HT1080 (cell line): ENCODE results near the gene MACF1. TPM values are rescaled to one million over a fixed set of nuclear protein-coding genes. Genes with fewer than 3 reads are reported as not detected.
"Not testable (repeated sequence)": the region's sequence is repeated elsewhere in the genome, so short reads cannot be mapped to it uniquely, and the experiment has no call there.

Experiments used
- DNase-seq: peaks from one replicate; pipeline ENCODE4 v3.0.0-alpha.2; 2015; ENCODE audit warnings: low read depth
- polyA plus RNA-seq, 2 experiments: library from polyadenylated mRNA; depleted of rRNA; stranded (reverse); fragments of >200 nt; gene quantifications; 2 replicates each; pipeline ENCODE4 v1.2.3, GENCODE V29; 2015
- total RNA-seq: library from RNA; depleted of rRNA; stranded (reverse); fragments of >200 nt; shearing (Covaris generic); gene quantifications from 2 replicates; pipeline ENCODE4 v1.2.3, GENCODE V29; 2014; rRNA removed

MACF1 gene, protein sequence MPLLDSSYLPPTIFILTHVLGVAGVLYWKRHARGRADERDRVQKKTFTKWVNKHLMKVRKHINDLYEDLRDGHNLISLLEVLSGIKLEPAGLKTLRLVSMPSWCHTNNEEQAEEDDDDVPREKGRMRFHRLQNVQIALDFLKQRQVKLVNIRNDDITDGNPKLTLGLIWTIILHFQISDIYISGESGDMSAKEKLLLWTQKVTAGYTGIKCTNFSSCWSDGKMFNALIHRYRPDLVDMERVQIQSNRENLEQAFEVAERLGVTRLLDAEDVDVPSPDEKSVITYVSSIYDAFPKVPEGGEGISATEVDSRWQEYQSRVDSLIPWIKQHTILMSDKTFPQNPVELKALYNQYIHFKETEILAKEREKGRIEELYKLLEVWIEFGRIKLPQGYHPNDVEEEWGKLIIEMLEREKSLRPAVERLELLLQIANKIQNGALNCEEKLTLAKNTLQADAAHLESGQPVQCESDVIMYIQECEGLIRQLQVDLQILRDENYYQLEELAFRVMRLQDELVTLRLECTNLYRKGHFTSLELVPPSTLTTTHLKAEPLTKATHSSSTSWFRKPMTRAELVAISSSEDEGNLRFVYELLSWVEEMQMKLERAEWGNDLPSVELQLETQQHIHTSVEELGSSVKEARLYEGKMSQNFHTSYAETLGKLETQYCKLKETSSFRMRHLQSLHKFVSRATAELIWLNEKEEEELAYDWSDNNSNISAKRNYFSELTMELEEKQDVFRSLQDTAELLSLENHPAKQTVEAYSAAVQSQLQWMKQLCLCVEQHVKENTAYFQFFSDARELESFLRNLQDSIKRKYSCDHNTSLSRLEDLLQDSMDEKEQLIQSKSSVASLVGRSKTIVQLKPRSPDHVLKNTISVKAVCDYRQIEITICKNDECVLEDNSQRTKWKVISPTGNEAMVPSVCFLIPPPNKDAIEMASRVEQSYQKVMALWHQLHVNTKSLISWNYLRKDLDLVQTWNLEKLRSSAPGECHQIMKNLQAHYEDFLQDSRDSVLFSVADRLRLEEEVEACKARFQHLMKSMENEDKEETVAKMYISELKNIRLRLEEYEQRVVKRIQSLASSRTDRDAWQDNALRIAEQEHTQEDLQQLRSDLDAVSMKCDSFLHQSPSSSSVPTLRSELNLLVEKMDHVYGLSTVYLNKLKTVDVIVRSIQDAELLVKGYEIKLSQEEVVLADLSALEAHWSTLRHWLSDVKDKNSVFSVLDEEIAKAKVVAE (N-terminal part only)
- 137 and 148 TPM in 2 replicates for total RNA-seq
- polyA plus RNA-seq (2015; cell fraction: cytosol; rRNA removed): 54.9 and 63.9 TPM in 2 replicates
- polyA plus RNA-seq (2015; cell fraction: nucleus; rRNA removed): 349 and 380 TPM in 2 replicates

DNA sequence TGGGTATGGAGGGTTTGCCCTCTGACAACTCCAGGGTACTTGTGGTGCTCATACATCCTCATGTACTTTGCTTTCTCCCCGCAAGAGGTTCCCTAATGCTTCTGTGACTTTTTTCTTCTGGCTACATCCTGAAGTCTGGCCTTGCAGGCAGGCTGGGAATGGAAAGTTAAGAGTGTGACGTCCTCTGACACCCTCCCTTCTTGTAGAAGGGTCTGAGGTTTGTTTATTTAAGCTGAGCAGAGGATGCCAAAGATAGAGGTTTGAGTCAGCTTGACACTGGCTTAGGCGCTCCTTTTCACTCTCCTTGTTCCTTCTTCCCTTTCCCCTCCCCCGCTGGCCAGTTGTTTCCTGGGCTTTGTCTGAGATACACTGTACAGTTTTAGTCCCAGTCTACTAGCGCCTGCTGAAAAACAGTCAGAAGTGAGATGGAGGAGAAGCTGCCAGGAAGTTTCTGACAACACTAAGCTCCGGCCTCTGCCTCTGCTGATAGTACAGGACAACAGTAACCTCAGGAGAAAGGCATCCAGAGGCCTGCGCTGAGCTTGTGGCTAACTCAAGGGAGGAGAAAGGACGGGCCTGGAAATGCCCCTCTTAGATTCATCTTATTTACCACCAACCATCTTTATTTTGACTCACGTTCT lies at the start of gene MACF1:
MACF1 (plus strand) TSS at position 255 of the 641 bp plus-strand sequence; CDS start at position 583, 328 bp downstream.
- DNase-seq: peak; percentile 99

GRCh38 chr1:39157304-39157703 lies 47.2 kb upstream of the MACF1 start:
- DNase-seq: no peak

DNA sequence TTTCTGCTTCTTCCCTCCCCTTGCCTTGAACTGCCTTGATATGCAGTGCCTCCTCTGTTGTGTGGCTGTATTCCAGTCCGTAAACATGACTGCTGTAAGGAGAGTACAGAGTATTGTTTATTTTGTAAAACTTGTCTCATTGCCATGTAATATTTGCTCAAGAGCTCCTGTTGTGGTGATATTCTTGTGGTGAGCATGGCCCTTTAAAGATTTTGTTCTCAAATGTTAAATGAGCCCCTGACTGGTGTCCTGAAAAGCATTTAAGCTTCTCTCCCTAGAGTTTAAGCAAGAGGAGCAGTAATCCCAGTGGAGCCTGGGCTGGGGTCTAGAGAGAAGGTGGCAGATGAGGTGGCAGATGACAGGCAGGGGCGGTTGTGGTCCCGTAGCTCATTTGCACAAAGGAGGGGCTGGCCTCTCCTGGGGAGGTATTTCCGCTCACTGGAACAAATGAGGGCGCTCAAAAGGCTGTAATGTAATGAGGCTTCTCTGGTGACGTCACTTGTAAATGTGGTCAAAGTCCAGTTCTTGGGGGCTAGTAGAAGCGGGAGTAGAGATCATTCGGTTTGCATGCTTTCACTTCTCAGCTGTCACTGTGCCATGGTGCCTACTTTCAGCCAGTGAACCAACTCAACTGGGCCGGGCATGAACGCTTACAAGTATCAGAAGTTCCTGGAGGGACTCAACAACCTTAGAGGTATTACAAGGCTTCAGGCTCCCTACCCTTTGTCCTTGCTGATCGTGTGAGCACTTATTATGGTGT lies 46.0 kb upstream of the MACF1 start:
- peak; percentile 52 for DNase-seq

DNA sequence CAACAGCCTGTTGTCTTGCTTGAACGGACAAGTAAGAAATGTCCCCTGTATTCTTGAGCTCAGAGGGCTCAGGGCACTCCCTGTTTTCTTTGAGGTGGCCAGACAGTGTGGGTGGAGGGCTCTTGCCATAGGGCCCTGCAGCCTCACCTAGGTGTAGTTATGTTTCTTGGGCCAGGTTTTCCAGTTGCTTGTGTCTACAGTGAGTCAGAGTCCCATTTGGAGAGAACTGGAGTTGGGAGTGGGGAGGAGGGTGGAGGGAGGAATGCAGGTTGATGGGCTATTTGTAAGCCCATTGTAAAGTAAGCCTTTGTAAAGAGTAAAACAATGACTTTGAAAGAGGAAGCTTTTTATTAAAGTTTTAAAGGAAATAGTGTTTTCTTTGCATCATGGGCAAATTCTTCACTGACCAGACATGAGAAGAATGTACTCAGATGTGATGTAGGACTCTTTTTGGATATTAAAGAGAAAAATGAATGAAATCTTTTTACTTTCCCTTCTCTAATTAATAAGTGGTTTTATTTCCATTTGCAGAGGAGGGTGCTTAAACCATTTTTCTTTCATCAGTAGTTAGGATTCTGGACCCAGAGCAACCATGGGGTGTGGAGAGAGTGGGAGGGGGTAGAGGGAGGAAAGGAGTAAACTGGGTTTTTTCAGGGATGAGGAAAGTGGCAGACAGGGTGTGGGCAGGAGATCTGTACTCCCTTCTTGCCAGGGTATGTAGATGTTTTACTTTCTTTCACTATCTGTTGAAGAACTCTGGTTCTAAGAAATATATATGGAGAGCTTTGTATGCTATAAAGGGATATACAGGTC lies 45.1 kb upstream of the MACF1 start:
- DNase-seq: peak; percentile 76

- no peak for DNase-seq
Measured at GRCh38 chr1:39160703-39161102, 43.8 kb upstream of the MACF1 start.

DNA sequence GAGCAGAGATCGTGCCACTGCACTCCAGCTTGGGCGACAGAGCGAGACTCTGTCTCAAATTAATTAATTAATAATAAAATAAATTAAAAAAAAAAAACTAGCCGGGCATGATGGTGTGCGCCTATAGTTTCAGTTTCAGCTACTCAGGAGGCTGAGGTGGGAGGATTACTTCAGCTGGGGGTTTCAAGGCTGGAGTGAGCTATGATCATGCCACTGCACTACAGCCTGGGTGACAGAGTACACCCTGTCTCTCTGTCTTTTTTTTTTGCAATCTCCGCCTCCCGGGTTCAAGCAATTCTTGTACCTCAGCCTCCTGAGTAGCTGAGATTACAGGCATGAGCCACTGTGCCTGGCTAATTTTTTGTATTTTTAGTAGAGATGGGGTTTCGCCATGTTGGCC lies 42.7 kb upstream of the MACF1 start:
- not testable (repeated sequence) for DNase-seq

DNA sequence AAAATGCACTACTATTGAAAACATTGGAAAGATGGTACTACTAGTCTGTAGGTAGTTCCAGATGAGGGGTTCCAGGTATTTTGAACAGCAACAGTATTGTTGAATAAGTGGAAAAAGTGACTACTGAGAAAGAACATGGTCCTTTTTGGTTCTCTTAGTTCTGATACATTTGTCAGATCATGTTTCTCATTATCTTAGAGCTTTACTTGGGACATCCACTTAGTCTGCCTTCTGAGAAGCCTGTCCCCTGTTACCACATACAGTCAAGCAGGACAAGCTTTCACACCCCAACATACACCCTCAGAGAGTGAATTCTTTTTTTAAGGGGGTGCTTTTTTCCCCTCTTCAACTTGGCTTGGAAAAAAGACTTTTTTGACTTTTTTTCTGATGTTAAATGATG lies 41.0 kb upstream of the MACF1 start:
- DNase-seq: no peak

DNA sequence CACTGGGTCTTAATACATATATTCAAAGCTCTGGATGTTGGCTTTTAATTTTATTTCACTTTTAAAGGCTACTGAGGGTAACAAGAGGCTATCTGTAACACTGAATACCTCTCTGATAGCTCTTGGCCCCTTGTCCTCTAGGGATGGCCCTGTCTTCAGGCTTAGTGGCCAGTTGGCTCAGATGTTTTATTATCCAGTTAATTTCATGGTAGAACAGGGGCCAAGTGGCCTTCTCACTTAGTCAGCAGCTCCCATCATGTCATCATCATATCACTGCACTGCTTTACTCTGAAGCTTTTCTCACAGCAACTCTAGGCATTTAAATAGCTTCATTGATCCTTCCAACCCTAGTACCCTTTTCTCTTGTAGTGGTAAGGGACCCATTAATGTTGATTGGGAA lies 40.2 kb upstream of the MACF1 start:
- no peak for DNase-seq

GRCh38 chr1:39165049-39165448 lies 39.4 kb upstream of the MACF1 start:
- DNase-seq: no peak

DNA sequence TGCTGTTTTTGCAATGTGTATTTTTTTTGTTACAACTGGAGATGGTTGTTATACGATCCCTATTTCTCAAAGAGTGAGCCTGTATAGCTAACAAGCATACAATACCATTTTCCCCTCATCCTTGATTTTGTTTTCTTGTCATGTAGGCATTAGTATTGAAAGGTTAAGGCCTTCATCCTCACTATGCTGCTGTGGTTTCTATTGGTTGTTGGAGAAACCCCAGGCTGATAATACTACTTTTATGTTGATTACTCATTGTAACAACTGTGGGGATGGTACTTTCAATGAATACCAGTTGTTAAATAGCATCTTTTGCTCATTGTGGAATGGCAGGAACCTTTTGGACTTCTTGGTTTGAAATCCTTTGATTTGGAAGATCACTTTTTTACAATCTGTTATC lies 39.0 kb upstream of the MACF1 start:
- DNase-seq: no peak

DNA sequence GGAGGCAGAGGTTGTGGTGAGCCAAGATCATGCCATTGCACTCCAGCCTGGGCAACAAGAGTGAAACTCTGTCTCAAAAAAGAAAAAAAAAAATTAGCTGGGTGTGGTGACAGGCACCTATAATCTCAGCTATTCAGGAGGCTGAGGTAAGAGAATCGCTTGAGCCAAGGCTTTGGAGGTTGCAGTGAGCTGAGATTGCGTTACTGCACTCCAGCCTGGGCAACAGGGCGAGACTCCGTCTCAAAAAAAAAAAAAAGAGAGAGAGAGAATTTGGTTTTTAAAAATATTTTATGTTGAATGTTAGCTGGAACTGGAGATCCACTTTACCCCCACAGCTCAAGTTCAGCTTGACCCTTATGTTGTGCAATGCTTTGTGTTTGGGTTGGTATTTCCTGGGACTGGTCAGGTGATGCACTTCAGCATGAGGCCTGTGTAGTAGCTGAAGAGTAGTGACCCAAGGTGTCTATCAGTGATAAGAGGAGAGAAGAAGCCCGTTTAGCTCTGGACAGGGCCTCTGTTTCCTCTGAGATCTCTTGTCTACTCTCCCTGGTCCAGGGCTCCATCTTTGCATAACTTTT lies 36.8 kb upstream of the MACF1 start:
- peak; percentile 50 for DNase-seq

GRCh38 chr1:39168301-39169080 lies 36.0 kb upstream of the MACF1 start:
- no peak for DNase-seq

- no peak for DNase-seq
Measured at GRCh38 chr1:39170731-39171667, 33.5 kb upstream of the MACF1 start.

DNA sequence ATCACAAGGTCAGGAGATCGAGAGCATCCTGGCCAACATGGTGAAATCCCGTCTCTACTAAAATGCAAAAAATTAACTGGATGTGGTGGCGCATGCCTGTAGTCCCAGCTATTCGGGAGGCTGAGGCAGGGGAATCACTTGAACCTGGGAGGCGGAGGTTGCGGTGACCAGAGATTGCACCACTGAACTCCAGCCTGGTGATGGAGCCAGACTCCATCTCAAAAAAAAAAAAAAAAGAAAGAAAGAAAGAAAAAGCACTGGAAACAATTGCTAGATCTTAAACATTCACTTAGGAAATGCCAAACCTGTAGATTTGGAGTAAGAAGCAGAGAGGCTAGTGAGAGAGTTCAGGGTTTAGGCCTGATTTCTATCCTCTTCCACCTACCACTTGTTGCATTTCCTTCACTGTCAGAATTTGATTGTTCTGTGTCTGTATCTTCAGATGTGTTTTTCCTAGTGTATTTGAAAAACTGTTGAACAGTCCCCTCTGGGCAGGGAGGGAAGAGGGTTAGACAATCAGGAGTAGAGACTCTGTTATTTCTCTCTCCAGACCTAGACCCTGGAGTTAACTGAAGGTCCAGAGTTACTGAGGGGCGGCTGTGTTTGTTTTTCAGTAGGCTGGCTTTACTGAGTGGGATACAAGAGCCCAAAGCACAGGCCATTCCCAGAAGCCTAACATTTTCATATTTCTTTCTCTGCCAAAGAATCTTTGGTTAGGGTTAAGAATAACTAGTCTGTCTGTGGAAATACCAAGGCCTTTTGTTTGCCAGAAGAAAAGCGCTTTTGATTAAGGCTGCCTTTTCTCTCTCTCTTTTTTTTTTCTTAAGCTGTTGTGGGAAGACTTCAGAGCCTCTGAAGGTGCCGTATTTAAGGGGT lies 31.1 kb upstream of the MACF1 start:
- DNase-seq: no peak

GRCh38 chr1:39173995-39174380 lies 30.5 kb upstream of the MACF1 start:
- DNase-seq: no peak
